ENCODE data around the gene FZD1.
"Not testable (repeated sequence)": the region's sequence is repeated elsewhere in the genome, so short reads cannot be mapped to it uniquely, and the experiment has no call there.

FZD1 gene

DNA sequence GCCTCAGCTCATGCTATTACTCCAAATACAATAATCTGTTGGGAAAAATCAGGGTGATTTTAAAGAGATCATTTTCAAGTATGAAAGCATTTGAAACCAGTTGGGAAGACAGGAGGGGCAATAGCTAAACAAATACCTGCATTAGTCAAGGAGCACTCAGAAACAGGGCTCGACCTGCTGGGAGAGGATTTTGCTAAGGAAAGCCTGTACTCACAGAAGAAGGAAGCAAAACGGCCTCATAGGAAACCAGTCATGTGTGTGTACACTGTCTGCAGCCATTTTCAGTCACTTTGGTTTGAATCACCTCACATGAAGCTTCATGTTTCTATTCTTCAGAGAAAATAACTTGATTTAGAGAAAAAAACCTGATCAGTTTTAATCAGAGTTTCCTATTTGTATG lies 38.6 kb downstream of the FZD1 start:
- no peak for DNase-seq

DNA sequence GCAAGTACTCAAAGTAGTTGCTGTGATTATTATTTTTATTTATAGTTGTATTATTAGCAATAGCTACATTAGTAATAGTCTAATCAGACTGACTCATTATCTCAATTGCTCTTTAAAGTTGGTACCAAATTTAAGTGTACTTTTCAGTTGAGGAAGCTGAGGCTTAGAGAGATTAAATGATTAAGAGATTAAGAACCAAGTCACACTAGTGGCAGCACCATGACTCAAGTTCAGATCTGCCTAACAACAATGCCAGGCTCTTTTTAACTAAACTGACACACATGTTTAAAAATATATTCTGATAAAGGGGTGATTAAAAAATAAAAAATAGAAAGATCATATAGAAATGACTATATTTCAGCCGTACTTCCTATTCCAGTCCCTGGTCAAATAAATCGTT lies 42.0 kb downstream of the FZD1 start:
- DNase-seq = no peak

DNA sequence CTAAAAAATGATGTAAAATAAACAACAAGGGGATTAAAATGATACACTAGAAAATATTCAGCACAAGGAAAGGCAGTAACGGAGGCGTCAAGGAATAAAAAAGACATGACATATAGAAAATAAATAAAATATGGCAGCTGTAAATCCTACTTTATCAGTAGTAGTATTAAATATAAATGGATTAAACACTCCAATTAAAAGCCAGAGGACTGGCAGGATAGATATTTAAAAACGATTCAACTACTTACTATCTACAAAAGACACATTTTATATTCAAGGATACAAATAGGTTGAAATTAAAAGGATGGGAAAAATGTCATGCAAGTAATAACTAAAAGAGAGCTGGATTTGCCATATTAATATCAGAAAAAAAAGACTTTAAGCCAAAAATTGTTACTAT lies 43.2 kb downstream of the FZD1 start:
- no peak for DNase-seq

DNA sequence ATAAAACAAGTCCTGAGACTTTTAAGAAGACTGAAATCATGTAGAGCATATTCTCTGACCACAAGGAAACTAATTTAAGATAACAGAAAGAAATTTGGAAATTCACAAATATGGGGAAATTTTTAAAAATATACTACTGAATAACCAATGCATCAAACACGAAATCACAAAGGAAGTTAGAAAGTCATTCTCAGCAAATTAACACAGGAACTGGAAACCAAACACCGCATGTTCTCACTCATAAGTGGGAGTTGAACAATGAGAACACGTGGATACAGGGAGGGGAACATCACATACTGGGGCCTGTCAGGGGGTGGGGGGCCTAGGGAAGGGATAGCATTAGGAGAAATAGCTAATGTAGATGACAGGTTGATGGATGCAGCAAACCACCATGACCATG lies 44.0 kb downstream of the FZD1 start:
- DNase-seq = not testable (repeated sequence)

DNA sequence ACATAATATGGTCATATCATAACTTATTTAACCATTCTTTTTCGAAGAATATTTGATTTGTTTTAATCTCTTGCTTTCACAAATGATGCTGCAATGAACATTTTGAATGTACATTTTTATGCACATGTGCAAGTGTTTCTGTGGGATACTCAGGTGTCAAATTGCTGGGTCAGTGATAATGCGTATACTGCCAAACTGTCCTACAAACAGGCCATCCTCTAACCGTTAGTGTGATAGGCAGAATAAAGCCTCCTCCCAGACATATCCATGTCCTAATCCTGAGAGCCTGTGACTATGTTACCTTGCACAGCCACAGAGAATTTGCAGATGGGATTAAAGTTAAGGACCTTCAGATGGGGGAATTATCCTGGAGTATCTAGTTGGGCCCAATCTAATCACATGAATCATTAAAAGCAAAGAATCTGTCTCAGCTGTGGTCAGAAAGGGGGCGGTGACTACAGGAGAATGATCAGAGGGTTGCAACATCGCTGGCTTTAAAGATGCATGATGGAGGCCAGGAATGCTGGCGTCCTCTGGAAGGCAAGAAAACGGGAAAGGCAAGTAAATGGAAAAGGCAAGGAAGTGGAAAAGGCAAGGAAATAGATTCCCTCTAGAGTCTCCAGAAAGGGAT lies 46.7 kb downstream of the FZD1 start:
- DNase-seq = no peak

DNA sequence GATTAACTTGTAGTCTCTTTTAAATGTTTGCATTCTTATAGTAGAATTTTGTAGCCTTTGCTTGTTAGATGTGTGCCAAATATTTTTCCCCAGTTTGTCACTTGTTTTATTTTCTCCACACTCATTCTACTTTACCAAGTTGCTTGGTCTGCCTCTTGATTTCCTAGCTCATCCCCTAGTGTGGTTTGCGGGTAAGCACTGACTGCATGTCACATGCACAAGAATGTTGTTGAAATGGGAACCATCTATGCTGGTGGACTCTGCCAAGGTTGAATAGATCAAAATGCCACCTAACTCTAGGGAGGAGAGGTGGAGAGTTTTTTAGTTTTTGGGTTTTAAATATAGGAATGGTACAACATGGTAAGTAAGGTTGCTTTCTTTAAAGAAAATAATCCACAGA lies 47.6 kb downstream of the FZD1 start:
- DNase-seq = no peak

DNA sequence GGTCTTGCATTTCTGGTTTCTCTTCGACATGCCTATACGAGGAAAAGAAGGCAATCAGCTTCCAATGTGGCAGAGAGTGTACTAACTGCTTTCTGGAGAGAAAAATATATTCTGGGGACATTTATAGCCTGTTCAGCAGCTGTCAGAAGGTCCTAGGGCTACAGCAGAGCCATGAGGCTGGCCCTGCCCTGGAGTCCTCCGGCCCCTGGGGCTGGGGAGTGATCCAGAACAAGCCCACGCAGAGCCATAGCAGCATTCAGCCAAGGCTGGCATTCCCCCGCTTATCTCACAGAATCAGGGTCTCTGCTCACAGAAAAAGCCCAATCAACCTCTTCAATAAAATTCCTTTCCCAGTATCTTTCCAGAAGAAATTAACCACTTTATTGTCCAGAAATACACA lies 48.9 kb downstream of the FZD1 start:
- DNase-seq = no peak

DNA sequence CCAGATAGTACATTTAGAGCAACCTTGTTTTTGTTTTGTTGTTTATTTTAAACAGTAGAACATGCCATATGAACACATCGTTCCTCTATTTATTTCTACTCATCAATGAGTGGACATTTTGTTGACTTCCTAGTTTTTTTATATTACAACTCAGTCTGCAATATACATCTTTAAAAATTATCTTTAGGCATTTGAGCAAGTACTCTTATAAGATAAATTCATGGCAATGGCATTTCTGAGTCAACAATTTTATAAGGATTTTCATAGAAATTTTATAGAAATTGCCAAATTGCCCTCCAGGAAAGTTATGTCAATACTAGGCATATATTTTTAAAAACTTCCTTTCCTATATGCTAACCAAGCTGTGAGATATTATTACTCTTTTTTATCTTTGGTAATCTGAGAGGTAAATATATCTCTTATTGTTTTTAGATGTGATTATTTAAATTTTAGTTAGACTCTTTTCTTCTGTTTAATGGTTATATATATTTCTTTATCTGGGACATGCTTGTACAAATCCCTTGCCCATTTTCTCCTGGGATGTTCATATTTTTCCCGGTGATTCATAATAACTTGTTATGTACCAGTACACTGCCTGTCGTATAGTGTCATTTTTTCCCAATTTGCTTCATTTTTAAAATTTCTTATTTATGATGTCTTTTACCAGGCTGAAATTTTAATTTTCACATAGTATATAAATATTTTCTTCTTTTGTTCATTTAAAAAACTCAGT lies 50.5 kb downstream of the FZD1 start:
- DNase-seq = no peak

DNA sequence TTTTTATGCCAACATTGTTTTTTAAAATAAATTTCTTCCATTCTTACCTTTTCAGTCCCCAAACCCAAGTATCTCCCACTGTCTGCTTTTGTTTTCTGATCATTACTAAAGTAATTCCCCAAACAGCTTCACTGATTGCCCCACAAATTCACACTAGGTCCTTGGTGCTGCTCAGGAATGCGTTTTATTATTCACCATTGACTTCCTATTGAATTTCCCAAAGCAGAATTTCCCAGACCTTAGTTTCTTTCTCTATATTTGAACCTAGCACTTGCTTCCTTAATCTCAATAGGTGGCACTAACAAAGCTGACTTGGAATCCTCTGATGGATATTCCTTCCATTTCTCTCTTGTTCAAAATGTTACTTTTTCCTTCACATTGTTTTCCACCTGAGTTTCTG lies 52.2 kb downstream of the FZD1 start:
- no peak for DNase-seq

DNA sequence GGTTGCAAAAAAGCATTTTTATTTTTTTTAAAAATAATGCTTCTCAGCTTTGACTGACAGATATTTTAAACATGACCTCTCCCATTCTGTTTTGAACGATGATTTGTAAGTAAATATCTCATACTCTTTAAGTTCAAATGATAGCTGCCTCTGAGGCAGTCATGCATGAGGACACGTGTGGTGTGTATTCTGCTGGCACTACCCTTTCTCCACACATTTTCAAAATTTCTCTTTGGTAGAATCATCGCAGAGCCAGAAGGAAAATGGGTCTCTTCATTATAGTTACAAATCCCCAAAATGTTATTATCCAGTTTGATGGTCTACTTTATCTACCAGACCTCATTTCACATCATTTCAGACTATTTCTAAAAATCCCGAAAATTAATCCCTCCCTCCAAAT lies 55.1 kb downstream of the FZD1 start:
- no peak for DNase-seq

DNA sequence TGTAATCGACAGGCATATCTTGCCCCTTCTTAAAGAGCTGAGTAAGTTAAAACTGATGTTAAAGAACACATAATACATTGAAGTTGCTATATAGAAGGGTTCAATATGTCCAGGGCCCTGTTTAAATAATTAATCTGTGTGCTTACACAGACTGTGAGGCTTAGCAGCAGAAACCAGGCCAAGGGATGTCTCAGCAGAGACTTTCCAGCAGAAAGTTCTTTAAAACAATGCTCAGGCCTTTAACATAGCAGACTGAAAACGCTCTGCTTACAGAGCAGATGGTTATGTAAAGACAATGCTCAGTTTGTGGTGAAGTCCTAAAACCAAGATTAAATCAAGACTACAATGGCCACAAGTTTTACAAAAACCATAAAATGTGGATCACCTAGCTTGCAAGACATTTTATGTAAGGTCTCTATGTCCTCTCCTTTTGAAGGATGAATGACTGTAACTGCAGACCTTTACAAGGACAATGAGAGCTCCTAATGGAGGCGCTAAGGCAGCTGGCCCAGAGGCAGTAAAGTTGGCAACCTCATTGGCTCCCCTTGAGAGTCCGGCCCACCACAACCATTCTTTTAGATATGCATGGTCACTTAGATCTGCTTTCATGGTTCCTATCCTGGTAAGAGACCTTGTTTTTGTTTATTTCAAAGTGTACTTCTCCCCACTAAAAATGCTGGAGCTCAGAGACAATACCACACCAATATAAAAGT lies 56.3 kb downstream of the FZD1 start:
- no peak for DNase-seq
